Stimulated activated naive CD8-positive, alpha-beta T cell treated with anti-CD3 and anti-CD28 coated beads, Interleukin-15, Interleukin-2, amounts not matched to agents 100 ng/mL and 50 ng/mL, for 24 hours (primary cell): Measurements from ENCODE around the gene ARMC9.

Experiments
- H3K27ac Mint-ChIP-seq: one replicate; pipeline ENCODE4 v1.8.0; 2021; ENCODE audit warnings: mild to moderate bottlenecking, mixed read lengths
- H3K27me3 Mint-ChIP-seq: one replicate; pipeline ENCODE4 v1.8.0; 2021; ENCODE audit warnings: mixed read lengths
- H3K36me3 Mint-ChIP-seq: one replicate; pipeline ENCODE4 v1.8.0; 2021; ENCODE audit warnings: low read depth, mixed read lengths
- H3K4me1 Mint-ChIP-seq: one replicate; pipeline ENCODE4 v1.8.0; 2021; ENCODE audit warnings: low read depth, mixed read lengths
- H3K4me3 Mint-ChIP-seq: one replicate; pipeline ENCODE4 v1.8.0; 2021; ENCODE audit warnings: mild to moderate bottlenecking, mixed read lengths
- H3K9me3 Mint-ChIP-seq: one replicate; pipeline ENCODE4 v1.8.0; 2021; ENCODE audit warnings: mixed read lengths

Gene ARMC9

DNA sequence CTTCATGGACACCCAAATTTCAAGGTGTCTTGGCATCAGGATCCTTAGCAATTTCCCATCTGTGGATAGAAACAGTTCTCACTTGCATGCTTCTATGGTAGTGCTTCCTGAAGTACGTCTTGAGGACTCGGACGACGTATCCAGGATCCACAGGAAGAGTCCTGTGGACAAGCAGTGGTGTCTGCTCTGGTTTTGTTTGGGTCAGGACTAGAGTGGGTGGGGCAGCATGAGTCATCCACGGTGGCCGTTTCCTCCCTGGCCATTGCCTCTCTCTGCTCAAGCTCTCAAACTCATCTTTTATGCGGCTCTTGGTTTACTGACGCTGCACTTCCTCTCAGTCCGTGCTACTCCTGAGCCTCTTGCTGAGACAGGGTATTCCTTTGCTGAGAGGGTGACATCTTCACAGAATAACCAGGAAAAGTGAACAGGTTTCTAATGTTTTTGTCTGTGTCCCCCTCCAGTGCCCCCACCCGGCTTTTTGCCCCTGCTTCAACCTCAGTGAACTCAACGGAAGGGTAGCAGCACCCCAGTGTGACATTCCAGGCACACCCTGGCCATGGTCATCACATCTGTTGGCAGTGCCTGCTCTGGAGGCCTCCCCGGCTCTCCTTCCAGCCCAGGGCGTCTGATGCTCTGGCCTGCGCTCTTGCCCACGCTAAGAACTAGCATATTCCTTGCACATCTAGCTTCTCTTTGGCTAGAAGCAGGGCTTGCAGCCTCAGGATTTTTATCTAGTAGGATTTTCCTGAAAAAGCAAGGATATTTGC lies 62.2 kb downstream of the ARMC9 start:
- peaks cover 7% of the 10 kb centered on the region for H3K4me1 Mint-ChIP-seq
- H3K9me3 Mint-ChIP-seq, result no peaks in the 10 kb centered on the region
- H3K27me3 Mint-ChIP-seq, result no peaks in the 10 kb centered on the region
- H3K4me3 Mint-ChIP-seq, result no peak overlapping the region
- H3K36me3 Mint-ChIP-seq, result no peaks in the 10 kb centered on the region
- no peak overlapping the region for H3K27ac Mint-ChIP-seq

GRCh38 chr2:231263118-231263831 lies 64.8 kb downstream of the ARMC9 start:
- H3K27ac Mint-ChIP-seq, result no peak overlapping the region
- H3K36me3 Mint-ChIP-seq, result no peaks in the 10 kb centered on the region
- peaks cover 7% of the 10 kb centered on the region for H3K4me1 Mint-ChIP-seq
- H3K4me3 Mint-ChIP-seq, result no peak overlapping the region
- H3K27me3 Mint-ChIP-seq, result no peaks in the 10 kb centered on the region
- H3K9me3 Mint-ChIP-seq, result no peaks in the 10 kb centered on the region

GRCh38 chr2:231270221-231271114 lies 72.0 kb downstream of the ARMC9 start:
- no peak overlapping the region for H3K4me3 Mint-ChIP-seq
- H3K9me3 Mint-ChIP-seq, result no peaks in the 10 kb centered on the region
- no peaks in the 10 kb centered on the region for H3K4me1 Mint-ChIP-seq
- H3K36me3 Mint-ChIP-seq, result peaks cover 10% of the 10 kb centered on the region
- H3K27ac Mint-ChIP-seq, result no peak overlapping the region
- no peaks in the 10 kb centered on the region for H3K27me3 Mint-ChIP-seq

DNA sequence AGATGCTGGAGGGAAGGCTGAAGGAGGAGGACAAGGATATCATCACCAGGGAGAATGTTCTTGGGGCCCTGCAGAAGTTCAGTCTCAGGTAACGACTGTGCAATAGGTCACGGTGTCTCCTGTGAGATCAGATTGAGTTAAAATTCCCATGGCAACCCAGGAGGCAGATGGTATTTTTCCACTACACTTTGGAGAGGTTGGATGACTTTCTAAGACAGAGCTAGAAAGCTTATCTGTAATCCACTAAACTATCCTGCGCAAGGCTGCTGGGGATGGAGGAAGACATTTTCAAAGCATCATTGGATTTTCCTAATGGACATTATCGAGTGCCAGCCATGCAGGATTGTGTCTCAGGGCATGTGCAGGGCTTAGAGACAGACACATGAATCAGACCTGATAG lies 74.6 kb downstream of the ARMC9 start:
- no peaks in the 10 kb centered on the region for H3K9me3 Mint-ChIP-seq
- H3K4me1 Mint-ChIP-seq, result peaks cover 2% of the 10 kb centered on the region
- peaks cover 12% of the 10 kb centered on the region for H3K36me3 Mint-ChIP-seq
- H3K27ac Mint-ChIP-seq, result no peak overlapping the region
- H3K4me3 Mint-ChIP-seq, result no peak overlapping the region
- no peaks in the 10 kb centered on the region for H3K27me3 Mint-ChIP-seq

GRCh38 chr2:231276987-231277386 lies 78.6 kb downstream of the ARMC9 start:
- Mint-ChIP-seq H3K9me3 (no peaks in the 10 kb centered on the region), H3K27me3 (no peaks in the 10 kb centered on the region), H3K4me1 (peaks cover 4% of the 10 kb centered on the region), H3K4me3 (no peak overlapping the region), H3K27ac (no peak overlapping the region), H3K36me3 (peaks cover 19% of the 10 kb centered on the region)

- Mint-ChIP-seq H3K9me3 (no peaks in the 10 kb centered on the region), H3K27me3 (no peaks in the 10 kb centered on the region), H3K36me3 (peaks cover 16% of the 10 kb centered on the region), H3K4me3 (no peak overlapping the region), H3K27ac (no peak overlapping the region), H3K4me1 (peaks cover 4% of the 10 kb centered on the region)
Measured at GRCh38 chr2:231277962-231278361, 79.5 kb downstream of the ARMC9 start.

GRCh38 chr2:231278868-231279267 lies 80.4 kb downstream of the ARMC9 start:
- Mint-ChIP-seq H3K36me3 (peaks cover 10% of the 10 kb centered on the region), H3K9me3 (no peaks in the 10 kb centered on the region), H3K4me1 (peaks cover 4% of the 10 kb centered on the region), H3K27ac (no peak overlapping the region), H3K27me3 (no peaks in the 10 kb centered on the region), H3K4me3 (no peak overlapping the region)

- Mint-ChIP-seq H3K36me3 (peaks cover 9% of the 10 kb centered on the region), H3K4me3 (no peak overlapping the region), H3K9me3 (no peaks in the 10 kb centered on the region), H3K27ac (no peak overlapping the region), H3K4me1 (peaks cover 4% of the 10 kb centered on the region), H3K27me3 (no peaks in the 10 kb centered on the region)
Measured at GRCh38 chr2:231280846-231281245, 82.4 kb downstream of the ARMC9 start.

DNA sequence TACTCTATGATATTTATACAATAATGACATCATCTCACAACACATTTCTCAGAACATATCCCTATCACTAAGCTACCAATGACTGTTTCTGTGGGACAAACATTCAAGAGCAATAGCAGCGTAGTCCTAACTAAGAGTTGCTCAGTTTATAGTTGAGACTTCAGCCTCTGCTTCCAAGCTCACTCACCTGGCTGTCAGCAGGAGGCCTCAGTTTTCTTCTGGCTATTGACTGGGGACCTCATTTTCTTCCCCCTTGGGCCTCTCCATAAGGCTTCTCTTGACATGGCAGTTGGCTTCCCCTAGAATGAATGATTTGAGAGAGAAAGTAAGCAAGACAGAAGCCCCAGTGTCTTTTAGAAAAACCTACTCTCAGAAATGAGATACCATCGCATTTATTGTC lies 85.9 kb downstream of the ARMC9 start:
- no peak overlapping the region for H3K4me3 Mint-ChIP-seq
- H3K4me1 Mint-ChIP-seq, result no peaks in the 10 kb centered on the region
- H3K27me3 Mint-ChIP-seq, result no peaks in the 10 kb centered on the region
- H3K9me3 Mint-ChIP-seq, result no peaks in the 10 kb centered on the region
- H3K36me3 Mint-ChIP-seq, result no peaks in the 10 kb centered on the region
- no peak overlapping the region for H3K27ac Mint-ChIP-seq

GRCh38 chr2:231286964-231287363 lies 88.5 kb downstream of the ARMC9 start:
- no peaks in the 10 kb centered on the region for H3K9me3 Mint-ChIP-seq
- H3K27ac Mint-ChIP-seq, result no peak overlapping the region
- no peak overlapping the region for H3K4me3 Mint-ChIP-seq
- no peaks in the 10 kb centered on the region for H3K36me3 Mint-ChIP-seq
- H3K4me1 Mint-ChIP-seq, result no peaks in the 10 kb centered on the region
- H3K27me3 Mint-ChIP-seq, result no peaks in the 10 kb centered on the region

DNA sequence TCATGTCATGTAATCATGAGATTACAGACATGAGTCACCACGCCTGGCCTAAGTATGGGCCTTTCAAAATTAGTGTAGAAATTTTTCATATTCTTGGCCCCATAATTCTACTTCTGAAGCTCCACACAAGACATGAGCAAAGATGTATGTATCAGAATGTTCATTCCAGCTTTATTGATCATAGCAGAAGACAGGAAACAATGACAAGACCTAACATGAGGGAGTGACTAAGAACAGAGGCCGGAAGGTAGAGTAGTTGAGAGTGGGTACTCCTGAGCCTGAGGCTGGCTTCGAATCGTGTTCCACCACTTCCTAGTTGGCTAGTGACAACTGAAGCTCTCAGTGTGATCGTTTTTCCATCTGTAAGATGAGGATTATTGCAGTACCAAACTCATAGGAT lies 89.3 kb downstream of the ARMC9 start:
- no peaks in the 10 kb centered on the region for H3K27me3 Mint-ChIP-seq
- H3K27ac Mint-ChIP-seq, result no peak overlapping the region
- no peaks in the 10 kb centered on the region for H3K36me3 Mint-ChIP-seq

DNA sequence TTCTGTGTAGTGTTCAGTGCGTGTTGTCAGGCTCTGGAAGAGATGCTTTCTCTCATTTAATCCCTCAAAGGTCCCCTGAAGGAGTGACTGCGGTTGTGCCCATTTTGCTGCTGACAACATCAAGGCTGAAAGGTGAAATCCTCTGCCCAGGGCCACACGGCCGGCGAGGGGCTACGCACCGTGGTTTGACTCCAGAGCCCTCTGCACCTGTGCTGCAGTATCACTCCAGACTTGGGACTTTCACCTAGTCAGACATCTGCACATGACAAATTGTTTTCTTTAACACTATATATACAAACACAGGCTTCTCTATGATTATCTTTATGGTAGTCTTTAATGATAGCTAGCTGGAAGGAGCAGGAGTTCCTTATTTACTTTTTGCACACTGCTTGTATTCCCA lies 90.2 kb downstream of the ARMC9 start:
- H3K27me3 Mint-ChIP-seq, result no peaks in the 10 kb centered on the region
- no peaks in the 10 kb centered on the region for H3K36me3 Mint-ChIP-seq
- no peak overlapping the region for H3K27ac Mint-ChIP-seq
- H3K4me3 Mint-ChIP-seq, result no peak overlapping the region
- no peaks in the 10 kb centered on the region for H3K4me1 Mint-ChIP-seq
- H3K9me3 Mint-ChIP-seq, result no peaks in the 10 kb centered on the region

More for the DNA sequence above, 89.3 kb downstream of the ARMC9 start:
- Mint-ChIP-seq H3K4me1 (no peaks in the 10 kb centered on the region), H3K4me3 (no peak overlapping the region), H3K9me3 (no peaks in the 10 kb centered on the region)

GRCh38 chr2:231290321-231291015 lies 92.0 kb downstream of the ARMC9 start:
- H3K27me3 Mint-ChIP-seq, result no peaks in the 10 kb centered on the region

DNA sequence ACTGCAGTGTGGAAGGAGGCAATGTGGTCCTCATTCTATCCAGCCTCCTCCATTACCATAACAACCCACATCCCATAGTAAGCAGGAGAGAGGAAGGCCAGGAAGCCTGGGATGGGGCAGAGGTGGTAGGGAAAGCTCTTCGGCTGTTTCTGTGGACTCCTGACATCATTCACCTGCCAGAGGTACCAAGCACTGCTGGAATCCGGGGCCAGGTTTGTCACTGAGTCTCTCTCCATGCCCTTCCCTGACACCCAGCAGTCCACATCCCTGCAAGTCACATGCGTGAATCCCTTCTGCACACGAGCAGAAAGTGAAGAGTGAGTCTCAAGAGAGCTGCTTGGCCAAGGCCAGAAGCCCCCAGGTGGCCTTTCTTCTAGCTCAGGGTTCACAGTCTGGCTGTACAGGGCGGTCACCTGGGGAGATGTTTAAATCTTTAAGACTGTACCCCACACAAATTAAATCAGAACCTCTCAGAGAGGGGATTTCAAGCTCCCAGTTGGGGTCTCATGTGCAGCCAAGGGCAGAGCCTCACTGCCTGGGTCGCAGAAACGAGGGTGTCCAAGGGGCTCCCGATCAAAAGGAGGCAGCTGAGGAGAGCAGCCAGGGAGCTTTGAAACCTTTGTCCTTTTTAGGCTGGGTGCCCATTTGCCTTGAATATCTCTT lies 94.2 kb downstream of the ARMC9 start:
- Mint-ChIP-seq H3K36me3 (no peaks in the 10 kb centered on the region), H3K4me1 (peaks cover 4% of the 10 kb centered on the region), H3K27ac (no peak overlapping the region), H3K4me3 (no peak overlapping the region), H3K9me3 (no peaks in the 10 kb centered on the region), H3K27me3 (no peaks in the 10 kb centered on the region)

More at GRCh38 chr2:231290321-231291015, 92.0 kb downstream of the ARMC9 start:
- no peaks in the 10 kb centered on the region for H3K36me3 Mint-ChIP-seq
- no peak overlapping the region for H3K4me3 Mint-ChIP-seq
- no peaks in the 10 kb centered on the region for H3K9me3 Mint-ChIP-seq
- H3K4me1 Mint-ChIP-seq, result peaks cover 4% of the 10 kb centered on the region
- no peak overlapping the region for H3K27ac Mint-ChIP-seq
